ENCODE data around the gene EMCN. TPM values are rescaled to one million over a fixed set of nuclear protein-coding genes. Genes with fewer than 3 reads are reported as not detected.

The EMCN gene
- total and polyA plus RNA-seq, 2 of the 8 experiments (the other 6 are each of a cell fraction or from before 2014, with no cell fraction given) = not detected

DNA sequence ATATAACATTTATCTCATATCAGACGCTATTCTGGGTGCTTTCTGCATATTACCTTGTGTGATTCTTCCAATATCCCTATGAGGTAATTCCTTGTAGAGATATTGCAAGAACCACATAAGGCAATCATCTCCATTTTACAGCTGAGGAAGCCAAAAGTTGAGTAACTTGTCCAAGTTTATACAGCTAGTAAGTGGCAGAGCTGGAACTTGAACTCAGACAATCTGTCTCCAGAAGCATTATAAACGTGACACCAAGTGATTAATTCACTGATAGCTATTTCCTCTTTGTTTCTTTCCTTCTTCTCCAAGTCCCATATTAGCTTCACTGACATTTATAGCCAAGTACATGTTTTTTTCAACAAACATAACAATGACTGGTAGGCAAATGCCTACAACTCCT lies 7.3 kb downstream of the EMCN start:
- H3K18ac ChIP-seq (ENCODE audit: extremely low read depth, low read length) = no peak overlapping the region
- H4K8ac ChIP-seq (ENCODE audit: extremely low read depth, insufficient read depth, low read length) = no peak overlapping the region
- no peak overlapping the region for H4K5ac ChIP-seq (ENCODE audit: insufficient read length, low read depth, low read length)
- no peaks in the 10 kb centered on the region for H4K20me1 ChIP-seq (replicated peaks in 1 of 2; ENCODE audit: control insufficient read depth in 1 of 2, insufficient read depth in 2 of 2, low read length in 2 of 2)
- no peak for FAIRE-seq
- H3K9me3 ChIP-seq (ENCODE audit: insufficient read depth in 2 of 2, low read depth in 1 of 2, low read length in 1 of 2) = no peaks in the 10 kb centered on the region
- H3K23ac ChIP-seq (ENCODE audit: insufficient read length) = no peak overlapping the region
- H3K79me2 ChIP-seq (ENCODE audit: control insufficient read depth in 1 of 2, insufficient read depth in 2 of 2, low read length in 2 of 2) = no peaks in the 10 kb centered on the region
- H3K4ac ChIP-seq (replicated peaks; ENCODE audit: insufficient read length, low read depth, low read length) = no peak overlapping the region
- no peak overlapping the region for H2BK120ac ChIP-seq (replicated peaks; ENCODE audit: low read depth, low read length)
- no peak overlapping the region for H3K27ac ChIP-seq (ENCODE audit: low read depth, low read length)
- H3K4me1 ChIP-seq (replicated peaks in 1 of 4; ENCODE audit: control insufficient read depth in 3 of 4, insufficient read depth in 4 of 4, low read length in 3 of 4) = no peaks in the 10 kb centered on the region
- H4K91ac ChIP-seq (replicated peaks; ENCODE audit: insufficient read length, low read length) = no peak overlapping the region
- H3K23me2 ChIP-seq (ENCODE audit: low read depth, low read length) = no peaks in the 10 kb centered on the region; the same call in 1 of the 2 replicates
- H3K36me3 ChIP-seq (ENCODE audit: control insufficient read depth in 2 of 4, insufficient read depth in 4 of 4, low read length in 3 of 4) = no peaks in the 10 kb centered on the region
- H3K56ac ChIP-seq (replicated peaks; ENCODE audit: insufficient read length, low read depth, low read length) = no peak overlapping the region
- POLR2A ChIA-PET (ENCODE audit: partially characterized antibody) = no interaction called here
- H2BK12ac ChIP-seq (ENCODE audit: low read depth, low read length) = no peak overlapping the region
- H3K9ac ChIP-seq (replicated peaks in 1 of 4; ENCODE audit: extremely low read depth in 1 of 4, low read depth in 3 of 4, low read length in 3 of 4) = no peak overlapping the region
- H2BK15ac ChIP-seq (ENCODE audit: low read length) = no peak overlapping the region
- H3K79me1 ChIP-seq (ENCODE audit: low read depth, low read length) = no peaks in the 10 kb centered on the region
- no peak overlapping the region for H2AFZ ChIP-seq (ENCODE audit: low read length)
- peaks cover 0 to 1% (median 0%) of the 10 kb centered on the region in 4 experiments; a peak in 1 of 7 replicates for H3K27me3 ChIP-seq (replicated peaks in 1 of 4; ENCODE audit: control insufficient read depth in 3 of 4, extremely low read depth in 1 of 4, insufficient read depth in 3 of 4, low read length in 3 of 4)
- no peak overlapping the region for H2AK5ac ChIP-seq (ENCODE audit: low read depth, low read length)
- no peak overlapping the region for H2BK5ac ChIP-seq (ENCODE audit: low read depth, low read length)
- H2BK20ac ChIP-seq (ENCODE audit: low read length) = no peak overlapping the region
- TF ChIP-seq KDM4A (IDR thresholded peaks at IDR 0.05; ENCODE audit: low read depth, low read length, severe bottlenecking) = no peak
- no peak for TF ChIP-seq FOSL1 (IDR thresholded peaks at IDR 0.05; ENCODE audit: insufficient read depth, low read depth, low read length)
- no peak for TF ChIP-seq SP4 (IDR thresholded peaks at IDR 0.05; ENCODE audit: low read length)
- TF ChIP-seq BRCA1 (IDR thresholded peaks at IDR 0.05; ENCODE audit: low read depth, low read length) = no peak
- TF ChIP-seq YY1 (IDR thresholded peaks at IDR 0.05; ENCODE audit: low read depth, low read length) = no peak
- no peak for TF ChIP-seq EGR1 (IDR thresholded peaks at IDR 0.05; ENCODE audit: borderline replicate concordance, low read depth, low read length)
- H3K14ac ChIP-seq (ENCODE audit: insufficient read length) = no peak overlapping the region
- CTCF ChIA-PET (ENCODE audit: partially characterized antibody) = no interaction called here
- DNase-seq (ENCODE audit: low read depth in 1 of 2, low spot score in 2 of 2) = no peak
- no peak overlapping the region for H3K4me3 ChIP-seq (ENCODE audit: extremely low read depth in 1 of 4, insufficient read depth in 2 of 4, low read depth in 3 of 4, low read length in 4 of 4)
- no peak overlapping the region for H3K4me2 ChIP-seq (ENCODE audit: insufficient read depth in 1 of 2, low read depth in 2 of 2, low read length in 2 of 2)
- WGBS, 2 experiments (ENCODE audit: extremely low coverage in 1 of 2, insufficient coverage in 1 of 2, insufficient read length in 1 of 2, insufficient replicate concordance in 2 of 2, low coverage in 1 of 2, low lambda C conversion rate in 2 of 2, missing lambda C conversion rate in 1 of 2) = 93% methylated on average over 2 of the region's 2 CpGs; no CpG with 5 or more reads in 1 of the 2 experiments
